B cell (primary cell): ENCODE results near the gene LGI2. TPM values are rescaled to one million over a fixed set of nuclear protein-coding genes. Genes with fewer than 3 reads are reported as not detected.

Source experiments
- ATAC-seq: fragments of 200-7000 bp; cut with Tn5 transposase; one replicate; pipeline ENCODE4 v1.10.0; 2021; ENCODE audit warnings: low read depth, mild to moderate bottlenecking, moderate number of reproducible peaks, moderate library complexity
- CTCF ChIA-PET: fragments of 350-600 bp; sonication (Branson Sonifier 250); formaldehyde crosslinking; loops from one replicate; lab custom pipeline; 2021; ENCODE audit warnings: antibody characterized with exemption, inconsistent platforms; lab: Charles Lee
- POLR2A ChIA-PET: fragments of 350-600 bp; sonication (Branson Sonifier 250); formaldehyde crosslinking; loops from one replicate; lab custom pipeline; 2021; ENCODE audit warnings: antibody characterized with exemption; lab: Charles Lee
- DNase-seq: peaks from one replicate; pipeline ENCODE4 v3.0.0; 2013
- H2AFZ ChIP-seq: 2 replicates; pipeline ENCODE4 v1.6.1; 2012; ENCODE audit warnings: mild to moderate bottlenecking, low read depth, low read length; ENCODE audit not compliant: insufficient read depth, poor library complexity, severe bottlenecking
- H3K27ac ChIP-seq, 2 donors: 1 replicate in 1 of 2; 2 replicates in 1 of 2; pipeline ENCODE4 v1.5.1; 2012 to 2013; ENCODE audit warnings: low read length in 2 of 2, mild to moderate bottlenecking in 2 of 2, moderate library complexity in 1 of 2
- H3K27me3 ChIP-seq, 4 experiments: fragments of 200-600 bp in 1 of 4; sonication (generic) in 1 of 4; replicated peaks in 1 of 4; 1 replicate in 2 of 4; 2 replicates in 2 of 4; pipeline versions ENCODE4 v1.6.1 to v1.7.0; 2013 to 2016; ENCODE audit warnings: low read length in 3 of 4, mild to moderate bottlenecking in 2 of 4, mixed read lengths in 1 of 4, moderate library complexity in 1 of 4; ENCODE audit not compliant: insufficient read depth in 4 of 4, control insufficient read depth in 3 of 4; ENCODE audit errors: control extremely low read depth in 1 of 4
- H3K36me3 ChIP-seq, 2 experiments: replicated peaks in 1 of 2; 1 replicate in 1 of 2; 2 replicates in 1 of 2; pipeline versions ENCODE4 v1.6.1 to v1.7.1; 2013; ENCODE audit warnings: low read length in 1 of 2; ENCODE audit not compliant: insufficient read depth in 2 of 2, control insufficient read depth in 1 of 2; ENCODE audit errors: control extremely low read depth in 1 of 2, extremely low read depth in 1 of 2
- H3K4me1 ChIP-seq, 2 donors: fragments of 200-600 bp in 1 of 2; sonication (generic) in 1 of 2; 1 replicate in 1 of 2; 2 replicates in 1 of 2; pipeline versions ENCODE4 v1.5.1 to v1.6.1; 2013 to 2017; ENCODE audit warnings: low read length in 2 of 2; ENCODE audit not compliant: control insufficient read depth in 2 of 2, insufficient read depth in 2 of 2
- H3K4me2 ChIP-seq: replicated peaks from 2 replicates; pipeline ENCODE3; 2012; ENCODE audit warnings: mild to moderate bottlenecking, low read depth, low read length; ENCODE audit not compliant: poor library complexity, severe bottlenecking
- H3K4me3 ChIP-seq, 5 experiments: fragments of 200-600 bp in 1 of 5; sonication (generic) in 1 of 5; 1 replicate in 3 of 5; 2 replicates in 2 of 5; pipeline versions ENCODE4 v1.5.1 to v1.7.0; 2011 to 2016; ENCODE audit warnings: low read length in 4 of 5, mild to moderate bottlenecking in 4 of 5, low read depth in 2 of 5, control low read depth in 1 of 5, moderate library complexity in 1 of 5; ENCODE audit not compliant: insufficient read depth in 1 of 5; ENCODE audit errors: control extremely low read depth in 1 of 5, extremely low read depth in 1 of 5
- H3K79me2 ChIP-seq: fragments of 200-600 bp; sonication (generic); one replicate; pipeline ENCODE4 v1.6.0; 2016; ENCODE audit warnings: low read length; ENCODE audit not compliant: control insufficient read depth, insufficient read depth
- H3K9ac ChIP-seq: fragments of 200-600 bp; sonication (generic); 2 replicates; pipeline ENCODE4 v1.6.1; 2017; ENCODE audit warnings: mild to moderate bottlenecking, low read length, moderate library complexity
- H3K9me3 ChIP-seq, 3 donors: one replicate each; pipeline versions ENCODE4 v1.6.1 to v1.7.1; 2013; ENCODE audit warnings: low read length in 2 of 3; ENCODE audit not compliant: control insufficient read depth in 2 of 3, insufficient read depth in 1 of 3; ENCODE audit errors: control extremely low read depth in 1 of 3
- H4K20me1 ChIP-seq: 2 replicates; pipeline ENCODE4 v1.6.0; 2012; ENCODE audit warnings: mild to moderate bottlenecking, low read length; ENCODE audit not compliant: insufficient read depth, control insufficient read depth, poor library complexity, severe bottlenecking
- H3K27ac Mint-ChIP-seq: one replicate; pipeline ENCODE4 v1.8.0; 2021; ENCODE audit warnings: mixed read lengths
- H3K27me3 Mint-ChIP-seq: one replicate; pipeline ENCODE4 v1.8.0; 2021; ENCODE audit warnings: mixed read lengths
- H3K4me1 Mint-ChIP-seq: one replicate; pipeline ENCODE4 v1.8.0; 2021; ENCODE audit warnings: mixed read lengths
- H3K4me3 Mint-ChIP-seq: one replicate; pipeline ENCODE4 v1.8.0; 2021; ENCODE audit warnings: mixed read lengths
- H3K9me3 Mint-ChIP-seq: one replicate; pipeline ENCODE4 v1.8.0; 2022; ENCODE audit warnings: mixed read lengths; ENCODE audit not compliant: insufficient read depth
- CTCF ChIP-seq: fragments of 200-600 bp; IDR thresholded peaks from one replicate; pipeline ENCODE4 v1.8.0; 2022; ENCODE audit warnings: antibody characterized with exemption, mild to moderate bottlenecking
- EZH2 ChIP-seq: IDR thresholded peaks from 2 replicates; pipeline ENCODE4 v1.6.1; 2012; ENCODE audit warnings: borderline replicate concordance, low read depth, mild to moderate bottlenecking, moderate library complexity, low read length; ENCODE audit not compliant: insufficient read depth, poor library complexity, severe bottlenecking
- WGBS: methylation state at CpG from one replicate; pipeline ENCODE4 v1.1.5; 2013; ENCODE audit warnings: missing lambda C conversion rate; ENCODE audit not compliant: insufficient coverage; 5-methylcytosine and 5-hydroxymethylcytosine counted together
- intact Hi-C: fragments of 100-400 bp; cut with micrococcal nuclease; formaldehyde crosslinking; loops from one replicate; pipeline ENCODE4 v1.10.0; 2022
- polyA plus RNA-seq: library from polyadenylated mRNA; depleted of rRNA; stranded (reverse); fragments of >200 nt; gene quantifications from 2 replicates; pipeline ENCODE4 v1.2.3, GENCODE V29; 2012
- total RNA-seq, 2 donors: library from RNA; stranded (reverse); fragments of 120-200 nt in 1 of 2; gene quantifications; 1 replicate in 1 of 2; 2 replicates in 1 of 2; pipeline versions ENCODE4 v1.2.3 to v1.2.4, GENCODE V29; 2013 to 2022

LGI2 gene
- total and polyA plus RNA-seq, 2 donors (not counting 1 experiment from before 2014, with no cell fraction given): not detected

- ChIA-PET POLR2A (no interaction called here), CTCF (no interaction called here)
- H4K20me1 ChIP-seq: no peaks in the 10 kb centered on the region
- WGBS: 93% methylated on average over 6 of the region's 9 CpGs
- H3K27me3 ChIP-seq: peaks cover 0 to 4% (median 0%) of the 10 kb centered on the region in 4 experiments
- no peak for ATAC-seq
- no peak overlapping the region for H3K9ac ChIP-seq
- TF ChIP-seq CTCF (no peak), EZH2 (no peak)
- no peak overlapping the region for H3K4me3 Mint-ChIP-seq
- H3K36me3 ChIP-seq: no peaks in the 10 kb centered on the region
- H3K27ac ChIP-seq: no peak overlapping the region
- DNase-seq: no peak
- no peak overlapping the region for H3K4me3 ChIP-seq
- H3K27ac Mint-ChIP-seq: no peak overlapping the region
- no peaks in the 10 kb centered on the region for H3K79me2 ChIP-seq
- H3K27me3 Mint-ChIP-seq: peaks cover 6% of the 10 kb centered on the region
- H3K4me1 ChIP-seq: no peaks in the 10 kb centered on the region
- H2AFZ ChIP-seq: no peak overlapping the region
- H3K4me2 ChIP-seq: no peak overlapping the region
- no peaks in the 10 kb centered on the region for H3K9me3 ChIP-seq
- no peaks in the 10 kb centered on the region for H3K9me3 Mint-ChIP-seq
- intact Hi-C loops: no loop called here
- H3K4me1 Mint-ChIP-seq: no peaks in the 10 kb centered on the region
Measured at GRCh38 chr4:25013756-25014661, 16.7 kb downstream of the LGI2 start.

GRCh38 chr4:25012655-25013054, 18.1 kb downstream of the LGI2 start:
- Histone ChIP-seq H3K9ac (no peak overlapping the region), H3K27ac (no peak overlapping the region), H2AFZ (no peak overlapping the region), H3K4me2 (no peak overlapping the region), H3K79me2 (no peaks in the 10 kb centered on the region), H3K36me3 (no peaks in the 10 kb centered on the region), H3K27me3 (peaks cover 0 to 4% (median 0%) of the 10 kb centered on the region in 4 experiments), H3K4me1 (no peaks in the 10 kb centered on the region), H3K4me3 (no peak overlapping the region), H3K9me3 (no peaks in the 10 kb centered on the region), H4K20me1 (no peaks in the 10 kb centered on the region)
- TF ChIP-seq CTCF (no peak), EZH2 (no peak)
- no peaks in the 10 kb centered on the region for H3K9me3 Mint-ChIP-seq
- 60% methylated on average over 2 of the region's 8 CpGs for WGBS
- DNase-seq (no peak), ATAC-seq (no peak)
- H3K4me3 Mint-ChIP-seq: no peak overlapping the region
- intact Hi-C loops: no loop called here
- no peak overlapping the region for H3K27ac Mint-ChIP-seq
- ChIA-PET POLR2A (no interaction called here), CTCF (no interaction called here)
- H3K27me3 Mint-ChIP-seq: peaks cover 6% of the 10 kb centered on the region
- H3K4me1 Mint-ChIP-seq: no peaks in the 10 kb centered on the region
